Measurements from ENCODE around the gene ST6GALNAC4.
A peak's percentile ranks its signal among the peaks of the same experiment; 100 is the strongest.
"Not testable (repeated sequence)": the region's sequence is repeated elsewhere in the genome, so short reads cannot be mapped to it uniquely, and the experiment has no call there.

ST6GALNAC4 gene

DNA sequence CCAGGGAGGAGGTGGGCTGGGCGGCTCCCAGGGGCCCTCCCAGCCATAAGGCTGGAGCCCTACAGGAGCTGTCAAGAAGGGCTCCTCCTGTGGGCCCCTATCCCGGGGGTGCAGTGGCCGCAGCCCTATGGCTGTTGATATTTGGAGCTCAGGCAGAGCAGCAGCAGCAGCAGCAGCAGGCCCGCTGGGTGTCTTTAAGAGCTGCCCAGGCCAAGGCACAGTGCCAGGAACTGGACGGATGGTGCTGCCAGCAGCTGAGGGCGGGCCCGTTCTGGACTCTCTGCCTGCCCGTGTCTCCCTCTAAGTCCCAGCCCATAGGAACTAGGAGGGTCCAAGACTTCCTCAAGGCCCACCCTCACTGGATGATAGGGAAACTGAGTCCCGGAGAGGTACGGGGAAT lies 43.0 kb downstream of the ST6GALNAC4 start:
- in situ Hi-C loops (cut with MboI; ENCODE audit: low sequenced_read_pairs, unreplicated experiment) = no loop called here
- TF ChIP-seq, protein P1, sequence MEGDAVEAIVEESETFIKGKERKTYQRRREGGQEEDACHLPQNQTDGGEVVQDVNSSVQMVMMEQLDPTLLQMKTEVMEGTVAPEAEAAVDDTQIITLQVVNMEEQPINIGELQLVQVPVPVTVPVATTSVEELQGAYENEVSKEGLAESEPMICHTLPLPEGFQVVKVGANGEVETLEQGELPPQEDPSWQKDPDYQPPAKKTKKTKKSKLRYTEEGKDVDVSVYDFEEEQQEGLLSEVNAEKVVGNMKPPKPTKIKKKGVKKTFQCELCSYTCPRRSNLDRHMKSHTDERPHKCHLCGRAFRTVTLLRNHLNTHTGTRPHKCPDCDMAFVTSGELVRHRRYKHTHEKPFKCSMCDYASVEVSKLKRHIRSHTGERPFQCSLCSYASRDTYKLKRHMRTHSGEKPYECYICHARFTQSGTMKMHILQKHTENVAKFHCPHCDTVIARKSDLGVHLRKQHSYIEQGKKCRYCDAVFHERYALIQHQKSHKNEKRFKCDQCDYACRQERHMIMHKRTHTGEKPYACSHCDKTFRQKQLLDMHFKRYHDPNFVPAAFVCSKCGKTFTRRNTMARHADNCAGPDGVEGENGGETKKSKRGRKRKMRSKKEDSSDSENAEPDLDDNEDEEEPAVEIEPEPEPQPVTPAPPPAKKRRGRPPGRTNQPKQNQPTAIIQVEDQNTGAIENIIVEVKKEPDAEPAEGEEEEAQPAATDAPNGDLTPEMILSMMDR (IDR thresholded peaks at IDR 0.05; ENCODE audit: borderline replicate concordance, control extremely low read depth, extremely low read depth, insufficient read depth, missing control alignments) = no peak
- no peak for DNase-seq (ENCODE audit: low spot score)

DNA sequence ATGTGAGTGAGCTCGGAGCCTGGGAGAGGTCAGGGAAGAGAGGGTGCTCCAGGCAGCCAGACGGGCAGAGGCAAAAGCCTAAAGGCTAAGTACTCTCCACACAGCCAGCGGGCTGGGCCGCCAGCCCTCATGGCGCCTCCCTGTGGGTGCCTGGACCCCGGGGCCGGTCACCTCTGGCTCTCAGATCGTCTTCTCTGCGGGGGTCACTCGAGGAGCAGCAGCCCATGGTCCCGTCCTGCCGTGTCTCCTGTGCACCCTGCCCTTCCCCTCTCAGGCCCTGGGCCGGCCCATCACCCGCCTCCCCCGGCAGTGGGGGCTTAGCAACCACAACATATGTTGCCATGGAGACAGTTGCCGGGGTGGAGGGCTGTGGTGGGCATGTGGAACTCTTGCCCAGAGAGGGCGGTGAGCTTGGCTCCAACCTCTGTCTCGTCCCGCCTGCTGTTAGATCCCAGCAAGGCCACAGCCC lies 43.6 kb downstream of the ST6GALNAC4 start:
- no peak for DNase-seq (ENCODE audit: low spot score)
- in situ Hi-C loops (cut with MboI; ENCODE audit: low sequenced_read_pairs, unreplicated experiment) = no loop called here
- TF ChIP-seq, protein P1 (IDR thresholded peaks at IDR 0.05; ENCODE audit: borderline replicate concordance, control extremely low read depth, extremely low read depth, insufficient read depth, missing control alignments) = no peak

DNA sequence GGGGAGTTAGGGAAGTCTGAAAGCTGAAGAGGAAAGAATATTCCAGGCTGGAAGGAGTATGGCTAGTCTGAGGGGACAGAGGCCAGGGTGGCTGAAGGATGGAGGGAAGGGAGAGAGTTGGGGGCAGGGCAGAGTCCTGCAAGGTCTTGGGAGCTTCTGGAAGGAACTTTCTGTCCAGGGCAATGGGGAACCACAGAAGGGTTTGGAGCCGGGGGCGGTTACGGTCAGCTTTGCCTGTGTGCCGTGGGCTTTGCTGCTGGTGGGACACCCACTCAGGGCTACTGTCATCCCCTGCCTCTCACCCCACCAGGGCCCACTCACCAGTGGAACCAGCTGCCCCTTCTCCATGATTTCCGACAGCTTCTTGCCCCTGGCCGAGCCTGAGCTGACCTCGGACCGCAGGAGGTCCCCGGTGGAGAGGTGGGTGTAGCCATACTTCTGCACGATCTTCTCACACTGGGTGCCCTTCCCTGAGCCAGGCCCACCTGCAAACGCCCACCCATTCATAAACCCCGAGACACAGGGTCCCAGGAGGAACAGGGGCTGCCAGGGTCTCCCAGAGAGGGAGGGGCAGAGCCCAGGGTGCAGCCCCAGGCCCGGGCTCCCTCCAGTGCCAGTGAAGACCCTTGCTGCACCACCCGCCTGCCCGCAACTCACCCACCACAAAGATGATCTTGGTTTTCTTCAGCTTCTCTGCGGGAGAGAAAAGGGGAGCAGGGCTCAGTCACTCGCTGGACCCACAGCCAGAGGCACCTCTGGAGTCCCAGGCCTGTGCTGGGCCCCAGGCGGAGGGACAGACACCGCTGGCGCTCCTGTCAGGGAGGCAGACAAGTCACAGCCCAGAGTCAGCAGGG lies 44.2 kb downstream of the ST6GALNAC4 start:
- in situ Hi-C loops (cut with MboI; ENCODE audit: low sequenced_read_pairs, unreplicated experiment) = no loop called here
- DNase-seq (ENCODE audit: low spot score) = no peak
- TF ChIP-seq, protein P1 (IDR thresholded peaks at IDR 0.05; ENCODE audit: borderline replicate concordance, control extremely low read depth, extremely low read depth, insufficient read depth, missing control alignments) = no peak

DNA sequence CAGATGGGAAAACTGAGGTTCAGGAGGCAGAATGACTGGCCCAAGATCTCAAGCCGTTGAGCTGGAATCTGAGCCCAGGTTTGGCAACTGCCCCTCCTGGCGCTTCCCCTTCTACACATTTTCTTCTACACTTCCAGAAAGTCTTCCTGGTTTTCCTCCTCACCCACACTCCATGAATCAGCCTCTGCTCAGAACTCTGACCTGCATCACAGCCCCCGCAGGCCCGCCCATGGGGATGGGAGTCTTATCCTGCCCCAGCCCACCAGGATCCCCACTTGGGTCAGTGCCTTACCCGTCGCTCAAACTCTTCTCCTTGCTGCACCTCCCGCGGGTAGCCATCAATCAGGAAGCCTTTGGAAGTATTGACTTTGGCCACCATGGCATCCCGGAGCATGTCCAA lies 45.3 kb downstream of the ST6GALNAC4 start:
- TF ChIP-seq, protein P1 (IDR thresholded peaks at IDR 0.05; ENCODE audit: borderline replicate concordance, control extremely low read depth, extremely low read depth, insufficient read depth, missing control alignments) = no peak
- in situ Hi-C loops (cut with MboI; ENCODE audit: low sequenced_read_pairs, unreplicated experiment) = no loop called here
- DNase-seq (ENCODE audit: low spot score) = no peak

DNA sequence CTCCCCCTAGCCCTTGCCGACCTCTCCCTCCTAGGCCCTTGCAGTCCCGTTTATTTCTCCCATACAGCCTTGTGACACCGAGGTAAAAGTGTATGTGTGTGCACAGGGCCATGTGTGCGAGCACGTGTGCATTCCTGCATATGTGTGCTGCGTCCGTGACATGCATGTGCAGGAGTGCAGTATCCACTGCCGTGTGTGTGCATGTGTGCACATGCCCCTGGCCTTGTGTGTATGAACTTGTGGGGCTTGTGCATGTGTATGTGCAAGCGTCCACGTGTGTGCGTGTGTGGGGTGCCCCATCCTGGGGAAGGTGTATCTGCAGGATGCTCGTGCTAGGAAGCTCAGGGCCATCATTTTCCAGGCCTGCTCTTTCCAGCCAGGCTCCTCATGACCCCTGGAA lies 46.0 kb downstream of the ST6GALNAC4 start:
- TF ChIP-seq, protein P1 (IDR thresholded peaks at IDR 0.05; ENCODE audit: borderline replicate concordance, control extremely low read depth, extremely low read depth, insufficient read depth, missing control alignments) = no peak
- no peak for DNase-seq (ENCODE audit: low spot score)
- in situ Hi-C loops (cut with MboI; ENCODE audit: low sequenced_read_pairs, unreplicated experiment) = no loop called here

DNA sequence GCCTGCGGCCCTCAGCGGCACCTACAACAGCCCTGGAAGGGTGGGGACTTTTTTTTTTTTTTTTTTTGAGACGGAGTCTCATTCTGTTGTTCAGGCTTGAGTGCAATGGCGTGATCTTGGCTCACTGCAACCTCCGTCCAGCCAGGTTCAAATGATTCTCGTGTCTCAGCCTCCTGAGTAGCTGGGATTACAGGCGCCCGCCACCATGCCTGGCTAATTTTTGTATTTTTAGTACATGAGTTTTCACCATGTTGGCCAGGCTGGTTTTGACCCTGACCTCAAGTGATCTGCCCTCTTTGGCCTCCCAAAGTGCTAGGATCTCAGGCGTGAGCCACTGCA lies 46.7 kb downstream of the ST6GALNAC4 start:
- in situ Hi-C loops (cut with MboI; ENCODE audit: low sequenced_read_pairs, unreplicated experiment); DNase-seq (ENCODE audit: low spot score): not testable (repeated sequence)

DNA sequence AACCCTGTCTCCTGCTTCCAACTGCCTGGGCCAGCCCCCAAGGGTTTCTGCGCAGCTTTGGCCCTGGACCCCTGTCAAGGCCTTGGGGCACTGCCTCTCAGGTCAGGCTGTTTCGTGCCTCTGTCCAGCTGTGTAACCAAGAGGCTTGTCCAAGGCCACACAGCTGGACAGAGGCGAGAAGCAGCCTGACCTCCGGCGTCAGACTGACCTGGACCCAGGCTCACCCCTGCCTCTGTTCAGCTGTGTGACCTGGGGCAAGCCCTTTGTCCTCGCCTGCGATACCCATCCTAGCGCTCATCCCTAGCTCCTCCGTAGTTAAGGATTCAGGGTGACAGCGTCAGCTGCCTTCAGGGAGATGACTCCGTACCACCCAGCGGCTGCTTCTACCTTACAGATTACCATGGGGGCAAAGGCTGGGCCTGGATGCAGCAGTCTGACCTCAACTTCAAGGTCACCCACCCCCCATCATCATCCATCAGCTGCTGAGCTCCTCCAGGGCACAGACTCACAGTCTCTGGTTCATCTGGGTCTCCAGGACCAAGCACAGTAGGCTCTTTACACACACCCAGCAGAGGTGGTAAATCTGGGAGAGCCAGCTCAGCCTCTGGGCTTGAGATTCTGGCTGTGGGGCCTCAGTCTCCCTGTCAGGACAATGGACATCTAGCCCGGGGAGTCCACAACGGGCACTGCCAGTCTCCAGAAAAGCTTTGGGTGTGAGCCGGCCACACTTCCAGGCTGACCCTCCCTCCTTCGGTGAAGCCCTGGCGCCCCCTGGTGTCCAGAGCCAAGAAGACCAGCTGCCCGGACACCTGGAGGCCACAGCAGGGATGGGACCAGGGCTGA lies 47.3 kb downstream of the ST6GALNAC4 start:
- in situ Hi-C loops (cut with MboI; ENCODE audit: low sequenced_read_pairs, unreplicated experiment) = no loop called here
- TF ChIP-seq, protein P1 (IDR thresholded peaks at IDR 0.05; ENCODE audit: borderline replicate concordance, control extremely low read depth, extremely low read depth, insufficient read depth, missing control alignments) = peak; percentile 90
- peak; percentile 96 for DNase-seq (ENCODE audit: low spot score)

Data from GM13976 (cell line).